Activated naive CD4-positive, alpha-beta T cell treated with anti-CD3 and anti-CD28 coated beads, Interleukin-2, amount 50 U/mL, for 16 hours (primary cell): Measurements from ENCODE around the gene PDPR.
"Not testable (repeated sequence)": the region's sequence is repeated elsewhere in the genome, so short reads cannot be mapped to it uniquely, and the experiment has no call there.

Source experiments
- DNase-seq: peaks from one replicate; pipeline ENCODE4 v3.0.0-alpha.2; 2020

PDPR gene

DNA sequence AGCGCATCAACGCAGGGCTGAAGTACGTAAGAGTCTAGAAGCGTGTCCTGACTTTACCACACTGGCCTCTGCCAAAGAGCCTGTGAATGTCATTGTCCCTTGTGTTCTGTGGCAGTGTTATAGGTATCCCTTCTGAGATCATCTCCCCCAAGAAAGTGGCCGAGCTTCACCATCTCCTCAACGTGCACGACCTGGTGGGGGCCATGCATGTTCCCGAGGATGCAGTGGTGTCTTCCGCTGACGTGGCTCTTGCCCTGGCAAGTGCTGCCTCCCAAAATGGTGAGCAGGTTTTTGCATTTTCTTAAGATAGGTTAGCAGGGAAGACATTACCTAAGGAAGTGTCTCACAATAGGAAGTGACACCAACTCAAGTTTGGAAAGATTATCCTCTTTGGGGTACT is 14.7 kb downstream of the PDPR start:
- not testable (repeated sequence) for DNase-seq

DNA sequence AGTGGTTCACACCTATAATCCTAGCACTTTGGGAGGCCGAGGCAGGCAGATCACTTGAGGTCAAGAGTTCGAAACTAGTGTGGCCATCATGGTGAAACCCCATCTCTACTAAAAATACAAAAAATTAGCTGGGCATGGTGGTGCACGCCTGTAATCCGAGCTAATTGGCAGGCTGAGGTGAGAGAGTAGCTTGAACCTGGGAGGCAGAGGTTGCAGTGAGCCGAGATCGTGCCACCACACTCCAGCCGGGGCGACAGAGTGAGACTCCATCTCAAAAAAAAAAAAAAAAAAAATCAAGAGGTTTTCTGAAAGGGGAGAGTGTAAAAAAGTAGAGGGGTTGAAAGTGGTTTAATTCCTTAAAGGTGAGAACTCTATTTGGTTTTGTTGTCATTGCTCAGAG is 21.7 kb downstream of the PDPR start:
- not testable (repeated sequence) for DNase-seq

DNA sequence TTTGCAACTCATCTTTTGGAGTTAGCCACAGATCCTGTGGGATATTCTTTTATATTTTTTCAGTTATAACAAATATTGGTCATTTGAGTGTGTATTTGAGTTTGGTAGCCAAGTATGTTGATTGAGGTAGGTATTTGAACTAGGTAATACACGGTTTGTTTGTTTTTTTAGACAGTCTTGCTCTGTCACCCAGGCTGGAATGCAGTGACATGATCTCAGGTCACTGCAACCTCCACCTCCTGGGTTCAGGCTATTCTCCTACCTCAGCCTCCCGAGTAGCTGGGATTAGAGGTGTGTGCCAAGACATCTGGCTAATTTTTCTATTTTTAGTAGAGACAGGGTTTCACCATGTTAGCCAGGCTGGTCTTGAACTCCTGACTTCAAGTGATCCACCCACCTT is 22.5 kb downstream of the PDPR start:
- not testable (repeated sequence) for DNase-seq

DNA sequence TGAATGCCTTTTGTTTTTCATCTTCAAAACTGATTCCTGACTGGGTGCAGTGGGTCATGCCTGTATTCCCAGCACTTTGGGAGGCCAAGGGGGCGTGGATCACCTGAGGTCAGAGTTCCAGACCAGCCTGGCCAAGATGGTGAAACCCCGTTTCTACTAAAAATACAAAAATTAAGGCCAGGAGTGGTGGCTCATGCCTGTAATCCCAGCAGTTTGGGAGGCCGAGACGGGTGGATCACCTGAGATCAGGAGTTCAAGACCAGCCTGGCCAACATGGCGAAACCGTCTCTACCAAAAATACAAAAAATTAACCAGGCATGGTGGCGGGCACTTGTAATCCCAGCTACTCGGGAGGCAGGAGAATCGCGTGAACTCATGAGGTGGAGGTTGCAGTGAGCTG is 28.6 kb downstream of the PDPR start:
- DNase-seq: not testable (repeated sequence)

DNA sequence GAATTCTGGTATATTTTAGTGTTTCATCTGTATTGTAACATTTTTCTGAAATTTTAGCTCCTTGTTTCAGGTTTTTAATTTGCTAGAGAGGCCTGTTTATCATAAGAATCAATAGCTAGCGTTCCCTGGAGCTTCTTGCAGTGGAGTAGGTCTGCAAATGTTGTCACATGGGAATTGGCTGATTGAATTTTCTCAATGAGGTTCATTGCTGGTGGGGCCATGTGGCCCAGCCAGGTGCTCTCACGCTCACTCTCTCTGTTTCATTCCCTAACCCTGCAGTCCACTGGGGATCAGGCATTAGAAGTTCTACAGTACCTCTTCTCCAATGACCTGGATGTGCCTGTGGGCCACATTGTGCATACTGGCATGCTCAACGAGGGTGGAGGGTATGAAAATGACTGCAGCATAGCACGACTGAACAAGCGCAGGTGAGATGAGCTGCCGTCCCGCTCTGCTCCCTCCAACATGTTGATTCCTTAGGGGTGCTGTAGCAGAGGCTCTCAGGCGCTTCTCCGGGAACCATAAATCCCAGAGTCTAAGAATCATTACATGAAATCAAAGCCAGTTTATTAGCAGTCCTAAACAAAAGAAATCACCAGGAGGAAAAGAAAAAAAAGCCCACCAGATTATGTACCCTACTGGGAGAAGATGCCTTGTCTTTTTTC is 29.2 kb downstream of the PDPR start:
- DNase-seq: not testable (repeated sequence)

DNA sequence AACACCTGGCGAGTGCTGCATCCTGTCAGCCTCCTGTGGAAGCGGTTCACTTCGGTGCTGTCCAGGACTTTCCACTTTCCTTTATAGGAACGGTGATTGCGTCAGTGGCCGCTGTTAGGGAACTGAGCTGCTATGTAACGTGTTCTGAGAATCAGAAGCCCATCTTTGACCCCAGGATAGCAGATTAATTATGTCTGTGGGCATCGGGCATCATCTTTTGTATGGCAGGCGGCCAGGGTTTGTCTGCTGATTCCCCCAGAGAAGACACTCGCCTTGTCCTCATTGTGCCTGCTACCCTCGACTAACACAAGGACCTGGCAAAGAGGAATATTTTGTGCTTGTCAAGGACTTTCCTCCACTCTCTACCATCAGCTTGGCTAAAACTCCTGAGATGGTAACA is 33.7 kb downstream of the PDPR start:
- not testable (repeated sequence) for DNase-seq

DNA sequence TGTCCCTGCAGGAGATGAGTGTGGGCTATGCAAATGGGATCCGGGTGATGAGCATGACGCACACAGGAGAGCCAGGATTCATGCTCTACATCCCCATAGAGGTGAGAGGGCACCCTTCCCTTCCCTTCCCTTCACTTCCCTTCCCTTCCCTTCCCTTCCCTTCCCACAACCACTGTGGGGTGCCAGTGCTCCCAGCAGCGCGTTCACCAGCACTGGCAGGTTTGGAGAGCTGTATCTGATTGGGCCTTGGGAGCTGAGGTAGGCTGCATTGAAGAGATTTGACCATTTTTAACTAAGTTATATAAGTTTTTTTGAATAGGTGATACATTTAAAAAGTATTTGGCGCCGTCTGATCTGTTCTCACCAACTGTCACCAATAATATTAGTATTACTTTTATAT is 34.3 kb downstream of the PDPR start:
- not testable (repeated sequence) for DNase-seq

DNA sequence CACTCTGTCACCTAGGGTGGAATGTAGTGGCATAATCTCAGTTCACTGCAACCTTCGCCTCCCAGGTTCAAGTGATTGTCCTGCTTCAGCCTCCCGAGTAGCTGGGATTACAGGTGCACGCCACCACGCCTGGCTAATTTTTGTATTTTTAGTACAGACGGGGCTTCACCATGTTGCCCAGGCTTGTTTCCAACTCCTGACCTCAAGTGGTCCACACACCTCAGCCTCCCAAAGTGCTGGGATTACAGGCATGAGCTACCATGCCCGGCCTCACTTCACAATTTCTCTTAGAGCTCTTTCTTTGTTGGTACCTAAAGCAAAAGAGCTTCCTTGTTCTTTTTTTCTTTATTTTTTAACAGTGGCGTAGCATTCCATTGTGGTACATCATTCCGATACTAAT is 35.2 kb downstream of the PDPR start:
- DNase-seq: not testable (repeated sequence)

DNA sequence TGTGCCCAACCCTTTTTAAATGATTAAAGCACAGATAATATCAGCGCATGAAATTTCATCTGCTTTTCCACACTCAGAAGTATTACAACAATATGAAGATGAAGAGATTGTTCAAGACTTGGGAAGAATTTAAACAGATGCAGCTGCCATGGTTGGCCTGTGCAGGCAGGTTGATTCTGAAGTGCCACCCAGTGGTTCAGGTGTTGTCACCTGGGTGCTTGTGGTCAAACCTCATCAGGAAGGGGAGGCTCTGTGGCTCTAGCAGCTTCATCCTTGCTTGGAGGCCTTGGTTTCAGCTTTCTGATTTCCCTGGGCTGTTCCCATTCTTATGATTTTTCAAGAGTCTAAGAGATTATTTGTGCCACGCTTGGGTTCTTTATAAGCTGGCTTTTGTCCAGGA is 37.3 kb downstream of the PDPR start:
- no peak for DNase-seq

DNA sequence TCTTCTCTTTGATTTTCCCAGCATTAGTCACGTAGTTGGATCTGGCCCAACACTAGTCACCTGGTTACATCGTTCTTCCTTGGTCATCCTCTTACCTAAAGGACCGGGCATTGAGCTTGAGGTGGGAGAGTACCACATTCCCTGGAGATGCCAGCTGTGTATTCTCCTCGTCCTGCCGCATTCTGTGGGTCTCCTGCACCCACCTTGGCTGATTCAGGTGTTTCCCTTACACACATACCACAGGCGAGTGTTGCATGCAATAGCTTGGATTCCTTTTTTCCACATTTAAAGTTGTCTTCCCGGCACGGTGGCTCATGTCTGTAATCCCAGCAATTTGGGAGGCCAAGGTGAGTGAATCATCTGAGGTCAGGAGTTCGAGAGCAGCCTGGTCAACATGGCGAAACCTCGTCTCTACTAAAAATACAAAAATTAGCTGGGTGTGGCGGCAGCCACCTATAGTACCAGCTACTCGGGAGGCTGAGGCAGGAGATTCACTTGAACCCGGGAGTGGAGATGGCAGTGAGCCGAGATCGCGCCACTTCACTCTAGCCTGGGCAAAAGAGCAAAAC is 37.9 kb downstream of the PDPR start:
- no peak for DNase-seq

DNA sequence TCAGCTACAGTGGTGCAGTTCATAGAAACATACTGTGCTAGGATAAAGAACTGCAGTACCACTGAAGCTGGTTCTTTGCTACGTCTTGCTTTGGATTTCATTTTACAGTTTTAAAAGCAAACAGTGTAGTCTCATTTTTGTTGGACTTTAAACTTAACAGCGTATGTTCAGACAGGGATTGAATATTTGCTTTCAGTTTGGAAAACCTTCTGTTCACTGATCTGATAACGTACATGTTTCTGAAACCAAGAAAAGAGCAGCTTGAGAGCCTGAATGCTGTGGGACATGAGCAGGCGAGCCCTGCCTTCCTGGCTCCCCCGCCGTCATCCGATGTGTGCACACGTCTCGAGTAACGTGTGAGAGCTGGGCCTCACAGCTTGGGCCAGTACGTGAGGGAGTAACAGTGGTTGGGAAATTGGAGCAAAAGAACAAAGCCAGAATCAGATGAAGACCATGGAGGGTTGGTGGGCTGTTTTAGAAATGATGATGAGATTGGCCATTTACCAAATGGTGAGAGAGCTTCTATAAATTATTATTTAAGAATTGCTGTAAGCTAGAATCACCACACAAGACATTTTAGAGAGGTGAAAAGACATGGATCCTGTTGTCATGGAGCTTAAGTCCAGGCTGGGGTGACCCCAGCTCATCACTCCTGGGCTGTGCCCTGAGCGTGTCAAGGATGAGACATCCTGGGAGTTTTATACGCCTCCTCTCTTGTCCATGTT is 38.6 kb downstream of the PDPR start:
- DNase-seq: no peak

DNA sequence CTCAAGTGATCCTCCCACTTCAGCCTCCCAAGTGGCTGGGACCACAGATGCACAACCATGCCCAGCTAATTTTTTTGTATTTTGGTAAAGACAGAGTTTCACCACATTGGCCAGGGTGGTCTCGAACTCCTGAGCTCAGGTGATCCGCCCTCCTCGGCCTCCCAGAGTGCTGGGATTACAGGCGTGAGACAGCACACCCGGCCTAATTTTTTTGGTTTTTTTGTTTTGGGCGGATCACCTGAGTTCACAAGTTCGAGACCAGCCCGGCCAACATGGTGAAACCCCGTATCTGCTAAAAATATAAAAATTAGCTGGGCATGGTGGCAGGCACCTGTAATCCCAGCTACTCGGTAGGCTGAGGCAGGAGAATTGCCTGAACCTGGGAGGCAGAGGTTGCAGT is 40.6 kb downstream of the PDPR start:
- DNase-seq: not testable (repeated sequence)

DNA sequence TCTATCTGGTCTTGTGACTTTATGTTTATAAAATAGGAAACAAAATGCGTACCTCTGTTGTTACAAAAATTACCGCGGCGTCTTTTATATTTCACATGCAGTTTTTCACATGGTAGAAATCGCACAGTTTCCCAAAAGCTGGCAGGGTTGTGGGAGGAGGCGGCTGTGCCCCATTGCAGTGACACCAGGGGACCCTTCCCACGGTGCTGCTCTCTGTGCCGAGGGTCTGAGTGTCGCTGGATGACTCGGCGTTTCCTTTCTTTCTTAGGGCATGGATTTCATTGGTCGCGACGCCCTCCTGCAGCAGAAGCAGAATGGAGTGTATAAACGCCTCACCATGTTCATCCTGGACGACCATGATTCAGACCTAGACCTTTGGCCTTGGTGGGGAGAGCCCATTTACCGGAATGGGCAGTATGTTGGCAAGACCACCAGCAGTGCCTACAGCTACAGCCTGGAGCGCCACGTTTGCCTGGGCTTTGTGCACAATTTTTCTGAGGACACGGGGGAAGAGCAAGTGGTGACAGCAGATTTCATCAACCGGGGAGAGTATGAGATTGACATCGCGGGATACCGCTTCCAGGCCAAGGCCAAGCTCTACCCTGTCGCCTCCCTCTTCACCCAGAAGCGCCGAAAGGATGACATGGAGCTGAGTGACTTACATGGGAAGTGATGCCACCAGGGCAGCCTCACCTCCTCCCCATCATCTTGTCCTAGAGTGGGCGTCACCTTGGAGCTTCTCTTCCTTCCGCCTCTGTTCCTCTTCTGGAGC is 42.3 kb downstream of the PDPR start:
- DNase-seq: no peak

DNA sequence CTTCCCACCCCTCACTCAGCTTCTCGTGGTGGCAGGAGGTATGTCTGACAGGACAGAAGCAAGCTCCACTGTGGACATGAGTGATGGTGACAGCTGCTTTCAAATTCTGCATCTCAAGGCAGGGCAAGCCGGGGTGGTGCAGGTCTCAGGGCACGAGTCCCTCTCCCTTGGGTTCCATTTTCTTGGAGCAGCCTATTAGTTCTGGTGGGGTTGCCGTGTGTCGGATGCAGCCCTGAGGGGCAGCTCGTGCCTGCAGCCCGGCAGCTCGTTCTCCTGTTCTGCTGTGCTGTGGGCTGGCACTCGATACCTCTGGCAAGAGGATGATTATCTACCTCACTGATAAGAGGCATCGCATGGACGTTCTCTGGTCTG is 43.0 kb downstream of the PDPR start:
- no peak for DNase-seq

DNA sequence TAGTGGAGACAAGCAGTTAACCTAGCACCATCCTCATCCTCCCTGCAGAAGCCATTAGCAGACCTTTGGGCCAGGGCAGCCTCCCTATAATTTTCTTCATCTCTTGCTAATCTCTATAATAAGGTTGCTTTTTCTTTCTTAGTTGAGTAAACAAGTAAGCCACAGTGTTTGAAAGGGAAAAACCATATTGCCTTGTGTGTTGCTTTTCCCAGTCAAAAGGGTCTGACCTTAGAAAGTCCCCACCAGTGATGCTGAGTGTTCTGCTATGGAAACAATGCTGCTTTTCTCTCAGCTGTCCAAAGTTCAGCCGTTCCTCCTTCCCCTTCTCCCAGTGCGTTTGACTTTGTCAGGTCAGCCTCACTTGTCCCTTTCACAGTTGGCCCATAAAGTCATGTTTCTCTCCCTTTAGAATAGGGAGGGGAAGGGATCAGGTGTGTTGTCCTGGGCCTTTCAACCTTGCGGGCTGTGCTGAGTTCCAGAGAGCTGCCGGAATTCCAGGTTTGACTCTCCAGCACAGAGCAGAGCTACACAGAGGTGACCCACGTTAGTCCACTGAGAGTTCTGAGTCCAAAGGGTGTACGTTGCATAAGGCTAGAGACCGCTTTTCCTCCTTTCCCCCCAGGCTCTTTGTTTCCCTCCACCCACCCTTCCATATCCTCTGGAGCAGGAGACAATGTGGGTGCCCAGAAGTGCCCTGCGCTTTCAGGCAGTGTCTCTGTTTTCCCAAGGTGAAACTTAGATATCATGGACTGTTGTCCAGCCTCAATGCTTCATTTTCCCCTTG is 43.5 kb downstream of the PDPR start:
- DNase-seq: no peak

DNA sequence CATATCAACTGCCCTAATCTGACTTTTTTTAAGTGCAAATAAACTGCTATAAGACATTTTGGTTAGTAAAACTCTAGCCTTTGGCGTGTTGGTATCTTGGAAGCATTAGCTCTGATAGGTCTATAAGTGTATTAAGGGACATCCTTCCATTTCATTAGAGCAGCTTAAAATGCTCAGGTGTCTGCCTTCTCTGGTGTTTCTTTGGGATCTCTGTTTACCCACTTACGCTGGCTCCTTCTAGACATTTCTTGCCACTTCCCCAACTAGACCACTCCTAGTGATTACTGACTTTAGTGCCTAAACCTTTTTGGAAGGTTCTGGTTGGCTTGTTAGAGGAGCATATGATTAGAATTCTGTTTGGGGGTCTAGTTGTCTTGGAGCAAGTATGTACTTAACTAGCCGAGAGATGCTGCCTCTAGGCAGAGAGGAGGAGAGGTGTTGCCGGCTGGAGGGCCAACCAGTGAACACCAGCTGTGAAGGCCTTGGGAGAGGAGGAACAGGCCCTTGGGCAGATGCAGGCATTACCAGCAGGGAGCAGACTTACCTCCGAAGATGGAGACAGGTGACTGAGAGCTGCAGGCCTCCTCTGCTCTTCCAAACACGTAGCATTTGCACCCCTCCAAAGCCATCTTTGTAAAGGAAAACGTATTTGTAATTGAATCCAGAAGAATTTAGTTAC is 44.3 kb downstream of the PDPR start:
- no peak for DNase-seq

DNA sequence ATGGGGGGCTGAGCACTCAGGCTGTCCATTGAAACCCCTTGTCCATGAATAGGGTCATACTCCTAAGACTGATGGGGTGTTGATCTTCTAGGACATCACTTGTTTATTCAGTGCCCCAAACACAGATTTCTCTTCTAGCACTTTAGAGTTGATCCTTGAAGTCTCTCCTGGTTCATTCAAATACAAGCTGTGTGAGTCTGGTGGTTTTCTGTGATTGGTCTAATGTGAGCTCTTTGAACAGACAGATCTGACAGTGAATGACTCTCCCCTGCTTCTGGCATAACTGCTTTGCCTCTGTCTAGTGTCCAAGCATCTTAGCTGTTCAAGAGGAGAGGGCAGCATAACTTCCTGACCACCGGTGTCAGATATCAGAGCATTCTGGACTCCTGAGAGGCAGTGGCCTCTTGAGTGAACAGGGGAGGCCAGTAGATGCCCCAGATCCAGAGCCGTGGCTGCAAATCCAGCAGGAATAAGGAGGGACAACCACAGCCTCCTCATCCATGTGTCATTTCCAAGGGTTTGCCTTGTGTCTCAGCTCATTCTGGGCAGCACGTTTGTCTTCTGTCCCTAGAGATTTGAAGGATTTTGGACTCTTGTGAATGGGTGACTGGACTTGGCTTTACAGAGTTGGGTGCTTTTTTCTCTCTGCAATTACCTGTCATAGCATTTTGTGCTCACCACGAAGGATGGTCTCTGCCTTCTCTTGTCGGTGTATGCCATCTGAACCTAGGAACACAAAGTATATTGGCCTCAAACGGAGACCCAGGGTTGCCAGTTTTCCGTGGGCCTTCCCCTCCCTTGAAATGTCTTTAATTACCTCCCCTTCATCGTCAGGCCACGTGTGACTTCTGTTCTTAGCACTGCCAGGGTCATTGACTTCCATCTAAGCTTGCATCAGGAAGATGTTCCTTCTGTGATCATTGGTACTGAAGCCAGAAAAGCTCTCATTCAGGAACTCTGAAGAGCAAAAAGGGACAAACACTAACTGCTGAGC is 45.5 kb downstream of the PDPR start:
- no peak for DNase-seq

DNA sequence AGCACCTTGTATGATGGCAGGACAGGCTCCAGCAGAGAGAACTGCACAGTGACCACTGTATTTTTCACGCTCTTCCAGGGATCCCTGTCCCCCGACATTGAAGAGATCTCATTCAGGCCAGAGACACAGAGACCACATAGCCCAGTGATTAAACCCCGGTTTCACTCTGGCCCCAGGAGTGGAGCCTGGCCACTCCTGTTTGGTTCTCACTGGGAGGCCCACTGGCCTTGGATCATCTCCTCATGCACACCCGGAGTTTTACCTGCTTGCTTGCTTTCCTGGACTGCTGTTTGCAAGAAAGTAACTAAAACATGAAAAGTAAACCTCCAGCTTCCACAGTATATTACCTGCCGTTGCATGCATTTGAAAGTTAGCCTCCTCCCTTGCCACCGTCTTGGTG is 46.3 kb downstream of the PDPR start:
- no peak for DNase-seq

DNA sequence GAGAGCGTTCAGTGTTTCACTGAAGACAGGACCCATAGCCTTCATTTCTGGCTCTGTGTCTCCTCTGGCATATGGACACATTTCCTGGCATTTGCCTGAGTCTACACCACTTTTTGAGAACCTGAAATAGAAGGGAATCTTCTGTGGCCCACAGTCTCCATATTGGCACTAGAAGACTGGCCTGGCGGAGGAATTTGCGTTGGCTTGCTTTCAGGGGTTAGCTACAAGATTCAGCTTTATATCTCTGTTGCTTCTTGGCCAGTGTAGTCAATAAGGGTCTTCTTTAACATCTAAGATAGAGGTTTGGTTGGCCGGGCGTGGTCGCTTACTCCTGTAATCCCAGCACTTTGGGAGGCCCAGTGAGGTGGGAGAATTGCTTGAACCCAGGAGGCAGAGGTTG is 46.7 kb downstream of the PDPR start:
- no peak for DNase-seq

DNA sequence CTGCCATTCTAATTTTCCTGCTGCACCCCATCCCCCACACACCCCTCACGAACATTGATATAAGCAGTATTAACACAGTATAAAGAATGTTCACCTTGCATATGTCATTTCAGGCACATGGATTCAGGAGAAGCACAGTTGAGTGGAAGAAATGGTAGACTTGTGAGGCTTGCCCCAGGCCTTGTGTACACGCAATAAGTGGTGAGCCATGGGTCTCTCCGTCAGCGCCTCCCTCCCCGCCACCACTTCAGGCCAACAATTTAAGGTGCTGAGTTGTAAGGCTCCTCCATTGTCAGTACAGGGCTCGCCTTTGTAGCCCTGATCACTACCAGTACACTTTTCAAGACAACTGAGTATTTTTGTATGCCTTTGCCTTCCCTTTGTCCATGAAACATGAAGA is 47.2 kb downstream of the PDPR start:
- no peak for DNase-seq

DNA sequence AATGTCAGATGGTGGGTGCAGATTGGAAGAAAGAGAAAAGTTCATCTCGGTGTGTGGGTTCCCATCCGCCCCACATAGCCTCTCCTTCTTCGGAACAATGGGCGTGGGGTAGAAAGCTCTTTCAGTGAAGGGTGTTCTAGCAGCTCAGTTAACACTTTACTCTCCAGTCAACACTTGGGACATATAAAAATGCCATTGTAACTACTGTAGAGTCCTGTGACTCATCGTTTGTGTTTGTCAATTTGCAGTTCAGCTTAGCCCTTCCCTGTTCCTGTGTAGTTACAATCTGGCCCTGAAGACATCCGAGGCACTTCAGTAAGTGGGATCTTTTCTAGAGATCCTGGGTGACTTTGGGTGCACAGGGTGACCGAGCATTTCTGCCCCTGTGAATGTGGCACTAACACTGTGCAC is 47.9 kb downstream of the PDPR start:
- DNase-seq: no peak
